H1 (cell line): ENCODE measurements around the gene KRTAP5-8.

ENCODE experiments used
- CEBPB ChIP-seq: IDR thresholded peaks from 2 replicates; pipeline ENCODE4 v1.6.1; 2012; ENCODE audit warnings: low read depth, low read length
- EP300 ChIP-seq, 2 experiments: IDR thresholded peaks; 1 replicate in 1 of 2; 2 replicates in 1 of 2; pipeline ENCODE4 v1.6.1; 2011 to 2012; ENCODE audit warnings: low read depth in 2 of 2, low read length in 2 of 2, mild to moderate bottlenecking in 2 of 2, borderline replicate concordance in 1 of 2, inconsistent platforms in 1 of 2, moderate library complexity in 1 of 2
- EZH2 ChIP-seq: fragments of 200-600 bp; sonication (generic); IDR thresholded peaks from 2 replicates; pipeline ENCODE4 v1.7.1; 2012; ENCODE audit warnings: low read depth, mild to moderate bottlenecking, moderate library complexity, low read length, inconsistent platforms; ENCODE audit not compliant: severe bottlenecking
- POLR2A ChIP-seq, 2 experiments: IDR thresholded peaks; 1 replicate in 1 of 2; 2 replicates in 1 of 2; pipeline ENCODE4 v1.6.1; 2011; ENCODE audit warnings: low read depth in 2 of 2, low read length in 2 of 2, mild to moderate bottlenecking in 2 of 2; ENCODE audit errors: control extremely low read depth in 1 of 2
- POLR2AphosphoS5 ChIP-seq: IDR thresholded peaks from 2 replicates; pipeline ENCODE4 v1.6.1; 2011; ENCODE audit warnings: low read depth, low read length
- RAD21 ChIP-seq, 2 experiments: IDR thresholded peaks in 1 of 2; conservative IDR thresholded peaks in 1 of 2; 2 replicates each; pipeline ENCODE4 v1.6.1; 2011; ENCODE audit warnings: low read depth in 2 of 2, low read length in 2 of 2, improper control_type of control experiment in 1 of 2, inconsistent platforms in 1 of 2, mild to moderate bottlenecking in 1 of 2, moderate library complexity in 1 of 2
- RNF2 ChIP-seq: fragments of 200-900, 300-1000 bp; sonication (generic); IDR thresholded peaks from 2 replicates; pipeline ENCODE4 v1.7.1; 2016; ENCODE audit warnings: borderline replicate concordance, low read depth, mild to moderate bottlenecking, antibody characterized with exemption, low read length; ENCODE audit not compliant: poor library complexity, severe bottlenecking; ENCODE audit errors: missing control alignments
- TAF1 ChIP-seq: IDR thresholded peaks from 2 replicates; pipeline ENCODE4 v1.6.1; 2011; ENCODE audit warnings: mild to moderate bottlenecking, low read depth, low read length
- ZNF274 ChIP-seq: IDR thresholded peaks from 2 replicates; pipeline ENCODE4 v1.7.0; 2012; ENCODE audit warnings: low read length, borderline replicate concordance; ENCODE audit errors: extremely low read depth
- TF ChIP-seq, protein P1 (sequence below): fragments of 300-600 bp; sonication (generic); IDR thresholded peaks from 2 replicates; pipeline ENCODE4 v1.7.1; 2012; ENCODE audit warnings: low read length, moderate library complexity, mild to moderate bottlenecking, inconsistent platforms; ENCODE audit not compliant: insufficient replicate concordance
- TF ChIP-seq, protein P2 (sequence below): IDR thresholded peaks from 2 replicates; pipeline ENCODE4 v1.6.1; 2012; ENCODE audit warnings: inconsistent platforms
- TF ChIP-seq, protein P3 (sequence below), 3 experiments: IDR thresholded peaks; 1 replicate in 2 of 3; 2 replicates in 1 of 3; pipeline versions ENCODE4 v1.5.1 to v1.6.1; 2011; ENCODE audit warnings: low read length in 3 of 3, mild to moderate bottlenecking in 3 of 3, inconsistent platforms in 2 of 3, low read depth in 1 of 3, moderate library complexity in 1 of 3; ENCODE audit not compliant: insufficient read depth in 1 of 3; ENCODE audit errors: control extremely low read depth in 1 of 3

DNA sequence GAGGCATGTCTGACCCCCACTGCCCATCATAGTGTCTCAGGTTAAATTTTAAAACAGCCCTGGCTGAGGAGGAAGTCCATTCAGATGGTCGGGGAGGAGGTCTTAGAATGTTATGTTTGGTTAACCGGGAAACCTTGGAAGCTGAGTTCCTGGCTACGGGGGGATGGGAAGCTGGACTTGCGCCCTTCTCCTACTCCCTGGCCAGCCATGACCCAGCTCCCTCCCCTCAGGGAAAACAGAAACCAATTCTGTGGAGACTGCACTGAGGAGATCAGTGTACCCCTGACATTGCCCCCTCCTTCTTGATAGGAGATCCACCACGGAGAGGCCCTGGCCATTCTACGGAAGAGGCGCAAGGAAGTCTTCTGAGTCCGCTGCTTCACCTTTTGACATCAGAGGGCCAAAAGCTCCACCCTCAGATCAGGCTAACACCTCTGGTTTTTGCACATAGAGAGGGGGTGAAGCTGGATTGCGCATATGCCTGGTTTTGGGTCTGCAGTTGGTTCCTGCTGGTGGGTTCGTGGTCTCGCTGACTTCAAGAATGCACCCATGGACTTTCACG is 7.7 kb downstream of the KRTAP5-8 start:
- TF ChIP-seq POLR2A (IDR thresholded peaks at IDR 0.05; ENCODE audit: control extremely low read depth in 1 of 2, low read depth in 2 of 2, low read length in 2 of 2) (no peak), EP300 (IDR thresholded peaks at IDR 0.05; ENCODE audit: borderline replicate concordance in 1 of 2, low read depth in 2 of 2, low read length in 2 of 2) (no peak), TAF1 (no peak), RNF2 (no peak), POLR2AphosphoS5 (no peak), ZNF274 (no peak), RAD21 (IDR thresholded peaks at IDR 0.05 in 1 of 2, conservative IDR thresholded peaks at IDR 0.05 in 1 of 2; ENCODE audit: low read depth in 2 of 2, low read length in 2 of 2) (no peak), EZH2 (no peak), CEBPB (no peak)
- TF ChIP-seq, protein P1, sequence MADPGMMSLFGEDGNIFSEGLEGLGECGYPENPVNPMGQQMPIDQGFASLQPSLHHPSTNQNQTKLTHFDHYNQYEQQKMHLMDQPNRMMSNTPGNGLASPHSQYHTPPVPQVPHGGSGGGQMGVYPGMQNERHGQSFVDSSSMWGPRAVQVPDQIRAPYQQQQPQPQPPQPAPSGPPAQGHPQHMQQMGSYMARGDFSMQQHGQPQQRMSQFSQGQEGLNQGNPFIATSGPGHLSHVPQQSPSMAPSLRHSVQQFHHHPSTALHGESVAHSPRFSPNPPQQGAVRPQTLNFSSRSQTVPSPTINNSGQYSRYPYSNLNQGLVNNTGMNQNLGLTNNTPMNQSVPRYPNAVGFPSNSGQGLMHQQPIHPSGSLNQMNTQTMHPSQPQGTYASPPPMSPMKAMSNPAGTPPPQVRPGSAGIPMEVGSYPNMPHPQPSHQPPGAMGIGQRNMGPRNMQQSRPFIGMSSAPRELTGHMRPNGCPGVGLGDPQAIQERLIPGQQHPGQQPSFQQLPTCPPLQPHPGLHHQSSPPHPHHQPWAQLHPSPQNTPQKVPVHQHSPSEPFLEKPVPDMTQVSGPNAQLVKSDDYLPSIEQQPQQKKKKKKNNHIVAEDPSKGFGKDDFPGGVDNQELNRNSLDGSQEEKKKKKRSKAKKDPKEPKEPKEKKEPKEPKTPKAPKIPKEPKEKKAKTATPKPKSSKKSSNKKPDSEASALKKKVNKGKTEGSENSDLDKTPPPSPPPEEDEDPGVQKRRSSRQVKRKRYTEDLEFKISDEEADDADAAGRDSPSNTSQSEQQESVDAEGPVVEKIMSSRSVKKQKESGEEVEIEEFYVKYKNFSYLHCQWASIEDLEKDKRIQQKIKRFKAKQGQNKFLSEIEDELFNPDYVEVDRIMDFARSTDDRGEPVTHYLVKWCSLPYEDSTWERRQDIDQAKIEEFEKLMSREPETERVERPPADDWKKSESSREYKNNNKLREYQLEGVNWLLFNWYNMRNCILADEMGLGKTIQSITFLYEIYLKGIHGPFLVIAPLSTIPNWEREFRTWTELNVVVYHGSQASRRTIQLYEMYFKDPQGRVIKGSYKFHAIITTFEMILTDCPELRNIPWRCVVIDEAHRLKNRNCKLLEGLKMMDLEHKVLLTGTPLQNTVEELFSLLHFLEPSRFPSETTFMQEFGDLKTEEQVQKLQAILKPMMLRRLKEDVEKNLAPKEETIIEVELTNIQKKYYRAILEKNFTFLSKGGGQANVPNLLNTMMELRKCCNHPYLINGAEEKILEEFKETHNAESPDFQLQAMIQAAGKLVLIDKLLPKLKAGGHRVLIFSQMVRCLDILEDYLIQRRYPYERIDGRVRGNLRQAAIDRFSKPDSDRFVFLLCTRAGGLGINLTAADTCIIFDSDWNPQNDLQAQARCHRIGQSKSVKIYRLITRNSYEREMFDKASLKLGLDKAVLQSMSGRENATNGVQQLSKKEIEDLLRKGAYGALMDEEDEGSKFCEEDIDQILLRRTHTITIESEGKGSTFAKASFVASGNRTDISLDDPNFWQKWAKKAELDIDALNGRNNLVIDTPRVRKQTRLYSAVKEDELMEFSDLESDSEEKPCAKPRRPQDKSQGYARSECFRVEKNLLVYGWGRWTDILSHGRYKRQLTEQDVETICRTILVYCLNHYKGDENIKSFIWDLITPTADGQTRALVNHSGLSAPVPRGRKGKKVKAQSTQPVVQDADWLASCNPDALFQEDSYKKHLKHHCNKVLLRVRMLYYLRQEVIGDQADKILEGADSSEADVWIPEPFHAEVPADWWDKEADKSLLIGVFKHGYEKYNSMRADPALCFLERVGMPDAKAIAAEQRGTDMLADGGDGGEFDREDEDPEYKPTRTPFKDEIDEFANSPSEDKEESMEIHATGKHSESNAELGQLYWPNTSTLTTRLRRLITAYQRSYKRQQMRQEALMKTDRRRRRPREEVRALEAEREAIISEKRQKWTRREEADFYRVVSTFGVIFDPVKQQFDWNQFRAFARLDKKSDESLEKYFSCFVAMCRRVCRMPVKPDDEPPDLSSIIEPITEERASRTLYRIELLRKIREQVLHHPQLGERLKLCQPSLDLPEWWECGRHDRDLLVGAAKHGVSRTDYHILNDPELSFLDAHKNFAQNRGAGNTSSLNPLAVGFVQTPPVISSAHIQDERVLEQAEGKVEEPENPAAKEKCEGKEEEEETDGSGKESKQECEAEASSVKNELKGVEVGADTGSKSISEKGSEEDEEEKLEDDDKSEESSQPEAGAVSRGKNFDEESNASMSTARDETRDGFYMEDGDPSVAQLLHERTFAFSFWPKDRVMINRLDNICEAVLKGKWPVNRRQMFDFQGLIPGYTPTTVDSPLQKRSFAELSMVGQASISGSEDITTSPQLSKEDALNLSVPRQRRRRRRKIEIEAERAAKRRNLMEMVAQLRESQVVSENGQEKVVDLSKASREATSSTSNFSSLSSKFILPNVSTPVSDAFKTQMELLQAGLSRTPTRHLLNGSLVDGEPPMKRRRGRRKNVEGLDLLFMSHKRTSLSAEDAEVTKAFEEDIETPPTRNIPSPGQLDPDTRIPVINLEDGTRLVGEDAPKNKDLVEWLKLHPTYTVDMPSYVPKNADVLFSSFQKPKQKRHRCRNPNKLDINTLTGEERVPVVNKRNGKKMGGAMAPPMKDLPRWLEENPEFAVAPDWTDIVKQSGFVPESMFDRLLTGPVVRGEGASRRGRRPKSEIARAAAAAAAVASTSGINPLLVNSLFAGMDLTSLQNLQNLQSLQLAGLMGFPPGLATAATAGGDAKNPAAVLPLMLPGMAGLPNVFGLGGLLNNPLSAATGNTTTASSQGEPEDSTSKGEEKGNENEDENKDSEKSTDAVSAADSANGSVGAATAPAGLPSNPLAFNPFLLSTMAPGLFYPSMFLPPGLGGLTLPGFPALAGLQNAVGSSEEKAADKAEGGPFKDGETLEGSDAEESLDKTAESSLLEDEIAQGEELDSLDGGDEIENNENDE = no peak
- TF ChIP-seq, protein P2, sequence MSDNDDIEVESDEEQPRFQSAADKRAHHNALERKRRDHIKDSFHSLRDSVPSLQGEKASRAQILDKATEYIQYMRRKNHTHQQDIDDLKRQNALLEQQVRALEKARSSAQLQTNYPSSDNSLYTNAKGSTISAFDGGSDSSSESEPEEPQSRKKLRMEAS = no peak
- TF ChIP-seq, protein P3, sequence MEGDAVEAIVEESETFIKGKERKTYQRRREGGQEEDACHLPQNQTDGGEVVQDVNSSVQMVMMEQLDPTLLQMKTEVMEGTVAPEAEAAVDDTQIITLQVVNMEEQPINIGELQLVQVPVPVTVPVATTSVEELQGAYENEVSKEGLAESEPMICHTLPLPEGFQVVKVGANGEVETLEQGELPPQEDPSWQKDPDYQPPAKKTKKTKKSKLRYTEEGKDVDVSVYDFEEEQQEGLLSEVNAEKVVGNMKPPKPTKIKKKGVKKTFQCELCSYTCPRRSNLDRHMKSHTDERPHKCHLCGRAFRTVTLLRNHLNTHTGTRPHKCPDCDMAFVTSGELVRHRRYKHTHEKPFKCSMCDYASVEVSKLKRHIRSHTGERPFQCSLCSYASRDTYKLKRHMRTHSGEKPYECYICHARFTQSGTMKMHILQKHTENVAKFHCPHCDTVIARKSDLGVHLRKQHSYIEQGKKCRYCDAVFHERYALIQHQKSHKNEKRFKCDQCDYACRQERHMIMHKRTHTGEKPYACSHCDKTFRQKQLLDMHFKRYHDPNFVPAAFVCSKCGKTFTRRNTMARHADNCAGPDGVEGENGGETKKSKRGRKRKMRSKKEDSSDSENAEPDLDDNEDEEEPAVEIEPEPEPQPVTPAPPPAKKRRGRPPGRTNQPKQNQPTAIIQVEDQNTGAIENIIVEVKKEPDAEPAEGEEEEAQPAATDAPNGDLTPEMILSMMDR (IDR thresholded peaks at IDR 0.05; ENCODE audit: control extremely low read depth in 1 of 3, insufficient read depth in 1 of 3, low read depth in 1 of 3, low read length in 3 of 3) = no peak
